GM10847 (cell line): Measurements from ENCODE around the gene WDR74.
A peak's percentile ranks its signal among the peaks of the same experiment; 100 is the strongest.

Source experiments
- POLR2A ChIP-seq: IDR thresholded peaks from 2 replicates; pipeline ENCODE4 v1.6.1; 2011; ENCODE audit not compliant: insufficient read length; ENCODE audit errors: extremely low read depth

The WDR74 gene

GRCh38 chr11:62852523-62853188, 13.3 kb upstream of the WDR74 start:
- TF ChIP-seq POLR2A = no peak

GRCh38 chr11:62851807-62852522, 12.6 kb upstream of the WDR74 start:
- TF ChIP-seq POLR2A = no peak

GRCh38 chr11:62850911-62851806, 11.8 kb upstream of the WDR74 start:
- peak; percentile 51 for TF ChIP-seq POLR2A

- no peak for TF ChIP-seq POLR2A
These were observed 8.5 kb upstream of the WDR74 start for GRCh38 chr11:62847767-62848314.

- TF ChIP-seq POLR2A = no peak
These were observed 6.8 kb upstream of the WDR74 start for GRCh38 chr11:62846177-62846576.

GRCh38 chr11:62844154-62844553, 4.8 kb upstream of the WDR74 start:
- no peak for TF ChIP-seq POLR2A

GRCh38 chr11:62843466-62843865, 4.1 kb upstream of the WDR74 start:
- no peak for TF ChIP-seq POLR2A

GRCh38 chr11:62842171-62842741, 2.9 kb upstream of the WDR74 start:
- no peak for TF ChIP-seq POLR2A

- peak; percentile 96 for TF ChIP-seq POLR2A
These were observed 2.2 kb upstream of the WDR74 start for GRCh38 chr11:62841361-62842170.

GRCh38 chr11:62840721-62841360, 1.5 kb upstream of the WDR74 start:
- TF ChIP-seq POLR2A = peak; percentile 54

- no peak for TF ChIP-seq POLR2A
These were observed 4.1 kb downstream of the WDR74 start for GRCh38 chr11:62835336-62835735.

GRCh38 chr11:62832336-62833234, 6.8 kb downstream of the WDR74 start, which contains the start of gene TEX54:
TSS of gene TEX54 (minus strand) at chr11:62832841.
- TF ChIP-seq POLR2A = no peak
